ENCODE results near the gene ZFAND6. TPM values are rescaled to one million over a fixed set of nuclear protein-coding genes. Genes with fewer than 3 reads are reported as not detected.

ZFAND6 gene
- polyA plus RNA-seq, 3 donors: 41.6 to 106 (median 99.6) TPM

GRCh38 chr15:80100247-80100646 is 40.8 kb downstream of the ZFAND6 start:
- H3K4me3 ChIP-seq (replicated peaks in 1 of 3; ENCODE audit: low read depth in 2 of 3, low read length in 3 of 3): no peak overlapping the region
- H3K79me2 ChIP-seq (ENCODE audit: insufficient read depth, low read length): peaks cover 71% of the 10 kb centered on the region
- Mint-ChIP-seq H3K9me3 (no peaks in the 10 kb centered on the region), H3K27me3 (ENCODE audit: low read depth in 3 of 3) (no peaks in the 10 kb centered on the region), H3K4me3 (no peak overlapping the region), H3K27ac (no peak overlapping the region), H3K4me1 (peaks cover 6% of the 10 kb centered on the region), H3K36me3 (peaks cover 16 to 30% of the 10 kb centered on the region in 2 donors)
- H3K9me3 ChIP-seq (replicated peaks in 1 of 2; ENCODE audit: control insufficient read depth in 1 of 2, insufficient read depth in 1 of 2, low read length in 2 of 2): no peaks in the 10 kb centered on the region
- no peak overlapping the region for H2AFZ ChIP-seq (ENCODE audit: insufficient read depth, low read depth, low read length, poor library complexity, severe bottlenecking)
- peaks cover 95% of the 10 kb centered on the region for H4K20me1 ChIP-seq (ENCODE audit: insufficient read depth, low read length)
- no peak for DNase-seq
- intact Hi-C loops (cut with micrococcal nuclease): no loop called here
- H3K9ac ChIP-seq (ENCODE audit: insufficient read depth, low read length, poor library complexity, severe bottlenecking): no peak overlapping the region
- H3K4me1 ChIP-seq (ENCODE audit: control insufficient read depth in 1 of 2, insufficient read depth in 2 of 2, low read length in 2 of 2): no peaks in the 10 kb centered on the region
- H3K27me3 ChIP-seq (ENCODE audit: control insufficient read depth in 2 of 2, insufficient read depth in 2 of 2, low read length in 2 of 2): no peaks in the 10 kb centered on the region
- peaks cover 0 to 12% of the 10 kb centered on the region in 2 donors for H3K36me3 ChIP-seq (replicated peaks in 1 of 2; ENCODE audit: control insufficient read depth in 1 of 2, insufficient read depth in 2 of 2, low read length in 2 of 2)
- no peak overlapping the region for H3K27ac ChIP-seq (ENCODE audit: low read depth in 1 of 2, low read length in 2 of 2)
- no peak for TF ChIP-seq CTCF (IDR thresholded peaks at IDR 0.05)
- no peak overlapping the region for H3K4me2 ChIP-seq (replicated peaks; ENCODE audit: extremely low read depth, low read length, poor library complexity, severe bottlenecking)

- Histone ChIP-seq H2AFZ (ENCODE audit: insufficient read depth, low read depth, low read length, poor library complexity, severe bottlenecking) (no peak overlapping the region), H3K4me1 (ENCODE audit: control insufficient read depth in 1 of 2, insufficient read depth in 2 of 2, low read length in 2 of 2) (no peaks in the 10 kb centered on the region), H3K4me3 (replicated peaks in 1 of 3; ENCODE audit: low read depth in 2 of 3, low read length in 3 of 3) (no peak overlapping the region), H4K20me1 (ENCODE audit: insufficient read depth, low read length) (peaks cover 97% of the 10 kb centered on the region), H3K27ac (ENCODE audit: low read depth in 1 of 2, low read length in 2 of 2) (no peak overlapping the region), H3K27me3 (ENCODE audit: control insufficient read depth in 2 of 2, insufficient read depth in 2 of 2, low read length in 2 of 2) (no peaks in the 10 kb centered on the region), H3K4me2 (replicated peaks; ENCODE audit: extremely low read depth, low read length, poor library complexity, severe bottlenecking) (no peak overlapping the region), H3K9ac (ENCODE audit: insufficient read depth, low read length, poor library complexity, severe bottlenecking) (no peak overlapping the region), H3K9me3 (replicated peaks in 1 of 2; ENCODE audit: control insufficient read depth in 1 of 2, insufficient read depth in 1 of 2, low read length in 2 of 2) (no peaks in the 10 kb centered on the region), H3K36me3 (replicated peaks in 1 of 2; ENCODE audit: control insufficient read depth in 1 of 2, insufficient read depth in 2 of 2, low read length in 2 of 2) (peaks cover 0 to 1% of the 10 kb centered on the region in 2 donors), H3K79me2 (ENCODE audit: insufficient read depth, low read length) (peaks cover 68% of the 10 kb centered on the region)
- Mint-ChIP-seq H3K9me3 (no peaks in the 10 kb centered on the region), H3K27ac (no peak overlapping the region), H3K4me1 (peaks cover 8% of the 10 kb centered on the region), H3K4me3 (no peak overlapping the region), H3K36me3 (peaks cover 21 to 34% of the 10 kb centered on the region in 2 donors), H3K27me3 (ENCODE audit: low read depth in 3 of 3) (no peaks in the 10 kb centered on the region)
- no peak for DNase-seq
- intact Hi-C loops (cut with micrococcal nuclease): no loop called here
- TF ChIP-seq CTCF (IDR thresholded peaks at IDR 0.05): no peak
- no CpG with 5 or more reads among the region's 3 CpGs for WGBS (ENCODE audit: insufficient coverage)
Observed at GRCh38 chr15:80105193-80105592, 45.7 kb downstream of the ZFAND6 start.

Measured in CD14-positive monocyte (primary cell).